Measurements from ENCODE around the gene CKMT2.
A peak's percentile ranks its signal among the peaks of the same experiment; 100 is the strongest.

The CKMT2 gene

GRCh38 chr5:81233080-81233634 is at the start of gene CKMT2:
Gene CKMT2, plus strand, starts transcription at chr5:81233322. Its CDS starts 17,811 bp downstream, at chr5:81251133.
- no peak for DNase-seq

GRCh38 chr5:81183811-81184748 is 49.0 kb upstream of the CKMT2 start:
- DNase-seq, result no peak

- DNase-seq, result no peak
These were observed 48.4 kb upstream of the CKMT2 start for GRCh38 chr5:81184749-81185110.

GRCh38 chr5:81187885-81188284 is 45.2 kb upstream of the CKMT2 start:
- no peak for DNase-seq

- DNase-seq, result no peak
These were observed 44.2 kb upstream of the CKMT2 start for GRCh38 chr5:81188962-81189361.

- DNase-seq, result no peak
These were observed 43.1 kb upstream of the CKMT2 start for GRCh38 chr5:81189875-81190498.

- DNase-seq, result no peak
These were observed 41.3 kb upstream of the CKMT2 start for GRCh38 chr5:81191726-81192372.

GRCh38 chr5:81192373-81192750 is 40.8 kb upstream of the CKMT2 start:
- DNase-seq, result no peak

- DNase-seq, result peak; percentile 91
These were observed 38.3 kb upstream of the CKMT2 start for GRCh38 chr5:81194633-81195334.

- DNase-seq, result no peak
These were observed 37.7 kb upstream of the CKMT2 start for GRCh38 chr5:81195335-81195929.

GRCh38 chr5:81202655-81203054 is 30.5 kb upstream of the CKMT2 start:
- no peak for DNase-seq

GRCh38 chr5:81203729-81204128 is 29.4 kb upstream of the CKMT2 start:
- DNase-seq, result peak; percentile 29

- no peak for DNase-seq
These were observed 28.9 kb upstream of the CKMT2 start for GRCh38 chr5:81204205-81204604.

- DNase-seq, result no peak
These were observed 28.1 kb upstream of the CKMT2 start for GRCh38 chr5:81205058-81205457.

- DNase-seq, result no peak
These were observed 26.1 kb upstream of the CKMT2 start for GRCh38 chr5:81207009-81207408.

GRCh38 chr5:81208904-81209303 is 24.2 kb upstream of the CKMT2 start:
- DNase-seq, result no peak

- DNase-seq, result no peak
These were observed 23.7 kb upstream of the CKMT2 start for GRCh38 chr5:81209386-81209785.

- DNase-seq, result peak; percentile 31
These were observed 23.1 kb upstream of the CKMT2 start for GRCh38 chr5:81209869-81210493.

- DNase-seq, result peak; percentile 51
These were observed 20.8 kb upstream of the CKMT2 start for GRCh38 chr5:81212211-81212751.

- no peak for DNase-seq
These were observed 20.1 kb upstream of the CKMT2 start for GRCh38 chr5:81213070-81213469.

GRCh38 chr5:81214848-81215247 is 18.3 kb upstream of the CKMT2 start:
- DNase-seq, result peak; percentile 52

GRCh38 chr5:81216152-81216551 is 17.0 kb upstream of the CKMT2 start:
- no peak for DNase-seq

Data from activated CD4-positive, alpha-beta T cell treated with anti-CD3 and anti-CD28 coated beads, Interleukin-2, Interleukin-6, amounts not matched to agents 100 ng/mL and 50 ng/mL, durations not matched to agents 16 hours and 8 hours (primary cell).